Superior temporal gyrus (tissue), 1 donor: ENCODE data around the gene FMO4.
"Not testable (repeated sequence)": the region's sequence is repeated elsewhere in the genome, so short reads cannot be mapped to it uniquely, and the experiment has no call there.

ENCODE experiments used
- DNase-seq: peaks from one replicate; pipeline ENCODE4 v3.0.0-alpha.2; 2016; ENCODE audit errors: extremely low spot score

The FMO4 gene

GRCh38 chr1:171334024-171334640, 20.1 kb downstream of the FMO4 start:
- DNase-seq, result no peak

- DNase-seq, result no peak
Observed at GRCh38 chr1:171335964-171336363, 22.0 kb downstream of the FMO4 start.

- not testable (repeated sequence) for DNase-seq
Observed at GRCh38 chr1:171339345-171339744, 25.4 kb downstream of the FMO4 start.

GRCh38 chr1:171343727-171344472, 29.9 kb downstream of the FMO4 start:
- DNase-seq, result no peak

GRCh38 chr1:171344473-171344820, 30.5 kb downstream of the FMO4 start:
- DNase-seq, result no peak

GRCh38 chr1:171345536-171345935, 31.6 kb downstream of the FMO4 start:
- DNase-seq, result no peak

GRCh38 chr1:171346881-171347280, 32.9 kb downstream of the FMO4 start:
- DNase-seq, result no peak

- DNase-seq, result no peak
Observed at GRCh38 chr1:171350594-171350993, 36.6 kb downstream of the FMO4 start.

- DNase-seq, result no peak
Observed at GRCh38 chr1:171351961-171352360, 38.0 kb downstream of the FMO4 start.

- no peak for DNase-seq
Observed at GRCh38 chr1:171352554-171352953, 38.6 kb downstream of the FMO4 start.

GRCh38 chr1:171355727-171356126, 41.7 kb downstream of the FMO4 start:
- no peak for DNase-seq

- DNase-seq, result no peak
Observed at GRCh38 chr1:171357179-171357578, 43.2 kb downstream of the FMO4 start.

- DNase-seq, result not testable (repeated sequence)
Observed at GRCh38 chr1:171359355-171359648, 45.3 kb downstream of the FMO4 start.

- not testable (repeated sequence) for DNase-seq
Observed at GRCh38 chr1:171359731-171360527, 45.9 kb downstream of the FMO4 start.

- no peak for DNase-seq
Observed at GRCh38 chr1:171366085-171366484, 52.1 kb downstream of the FMO4 start.

- no peak for DNase-seq
Observed at GRCh38 chr1:171366816-171367215, 52.8 kb downstream of the FMO4 start.

- DNase-seq, result no peak
Observed at GRCh38 chr1:171367436-171367835, 53.5 kb downstream of the FMO4 start.

- no peak for DNase-seq
Observed at GRCh38 chr1:171372418-171373084, 58.6 kb downstream of the FMO4 start.

- not testable (repeated sequence) for DNase-seq
Observed at GRCh38 chr1:171373357-171374122, 59.6 kb downstream of the FMO4 start.

- no peak for DNase-seq
Observed at GRCh38 chr1:171379846-171380245, 65.9 kb downstream of the FMO4 start.

GRCh38 chr1:171381866-171382210, 67.9 kb downstream of the FMO4 start:
- no peak for DNase-seq

GRCh38 chr1:171384496-171384895, 70.5 kb downstream of the FMO4 start:
- DNase-seq, result no peak
